ENCODE results near the gene KRTAP12-1.

KRTAP12-1 gene

GRCh38 chr21:44681861-44682579 is at the start of gene KRTAP12-1:
TSS of gene KRTAP12-1 (minus strand) at chr21:44682163. CDS start at chr21:44682123, 40 bp downstream.
- no peak for TF ChIP-seq JUND (IDR thresholded peaks at IDR 0.05; ENCODE audit: low read depth)
- DNase-seq (ENCODE audit: low read depth in 1 of 2, low spot score in 1 of 2): no peak

GRCh38 chr21:44730951-44731579 is 49.1 kb upstream of the KRTAP12-1 start:
- DNase-seq (ENCODE audit: low read depth in 1 of 2, low spot score in 1 of 2): no peak
- in situ Hi-C loops (cut with HindIII; ENCODE audit: low pct_unique_long_range_greater_than_20kb, low sequenced_read_pairs): no loop called here
- no peak for TF ChIP-seq JUND (IDR thresholded peaks at IDR 0.05; ENCODE audit: low read depth)

More at GRCh38 chr21:44681861-44682579, at the start of gene KRTAP12-1:
- in situ Hi-C loops (cut with HindIII; ENCODE audit: low pct_unique_long_range_greater_than_20kb, low sequenced_read_pairs): no loop called here

- TF ChIP-seq JUND (IDR thresholded peaks at IDR 0.05; ENCODE audit: low read depth): no peak
- no peak for DNase-seq (ENCODE audit: low read depth in 1 of 2, low spot score in 1 of 2)
- in situ Hi-C loops (cut with HindIII; ENCODE audit: low pct_unique_long_range_greater_than_20kb, low sequenced_read_pairs): no loop called here
Measured at GRCh38 chr21:44730028-44730395, 48.0 kb upstream of the KRTAP12-1 start.

- no peak for DNase-seq (ENCODE audit: low read depth in 1 of 2, low spot score in 1 of 2)
- no peak for TF ChIP-seq JUND (IDR thresholded peaks at IDR 0.05; ENCODE audit: low read depth)
- in situ Hi-C loops (cut with HindIII; ENCODE audit: low pct_unique_long_range_greater_than_20kb, low sequenced_read_pairs): no loop called here
Measured at GRCh38 chr21:44729336-44730027, 47.5 kb upstream of the KRTAP12-1 start.

GRCh38 chr21:44728716-44729115 is 46.8 kb upstream of the KRTAP12-1 start:
- in situ Hi-C loops (cut with HindIII; ENCODE audit: low pct_unique_long_range_greater_than_20kb, low sequenced_read_pairs): no loop called here
- no peak for TF ChIP-seq JUND (IDR thresholded peaks at IDR 0.05; ENCODE audit: low read depth)
- no peak for DNase-seq (ENCODE audit: low read depth in 1 of 2, low spot score in 1 of 2)

- DNase-seq (ENCODE audit: low read depth in 1 of 2, low spot score in 1 of 2): no peak
- TF ChIP-seq JUND (IDR thresholded peaks at IDR 0.05; ENCODE audit: low read depth): no peak
- in situ Hi-C loops (cut with HindIII; ENCODE audit: low pct_unique_long_range_greater_than_20kb, low sequenced_read_pairs): no loop called here
Measured at GRCh38 chr21:44727757-44728156, 45.8 kb upstream of the KRTAP12-1 start.

GRCh38 chr21:44727321-44727720 is 45.4 kb upstream of the KRTAP12-1 start:
- no peak for DNase-seq (ENCODE audit: low read depth in 1 of 2, low spot score in 1 of 2)
- in situ Hi-C loops (cut with HindIII; ENCODE audit: low pct_unique_long_range_greater_than_20kb, low sequenced_read_pairs): no loop called here

GRCh38 chr21:44726826-44727225 is 44.9 kb upstream of the KRTAP12-1 start:
- TF ChIP-seq JUND (IDR thresholded peaks at IDR 0.05; ENCODE audit: low read depth): no peak
- in situ Hi-C loops (cut with HindIII; ENCODE audit: low pct_unique_long_range_greater_than_20kb, low sequenced_read_pairs): no loop called here
- DNase-seq (ENCODE audit: low read depth in 1 of 2, low spot score in 1 of 2): no peak

More at GRCh38 chr21:44727321-44727720, 45.4 kb upstream of the KRTAP12-1 start:
- TF ChIP-seq JUND (IDR thresholded peaks at IDR 0.05; ENCODE audit: low read depth): no peak

GRCh38 chr21:44724926-44725325 is 43.0 kb upstream of the KRTAP12-1 start:
- no peak for DNase-seq (ENCODE audit: low read depth in 1 of 2, low spot score in 1 of 2)
- in situ Hi-C loops (cut with HindIII; ENCODE audit: low pct_unique_long_range_greater_than_20kb, low sequenced_read_pairs): no loop called here
- no peak for TF ChIP-seq JUND (IDR thresholded peaks at IDR 0.05; ENCODE audit: low read depth)

- no peak for DNase-seq (ENCODE audit: low read depth in 1 of 2, low spot score in 1 of 2)
- in situ Hi-C loops (cut with HindIII; ENCODE audit: low pct_unique_long_range_greater_than_20kb, low sequenced_read_pairs): no loop called here
- no peak for TF ChIP-seq JUND (IDR thresholded peaks at IDR 0.05; ENCODE audit: low read depth)
Measured at GRCh38 chr21:44724196-44724595, 42.2 kb upstream of the KRTAP12-1 start.

- TF ChIP-seq JUND (IDR thresholded peaks at IDR 0.05; ENCODE audit: low read depth): no peak
- in situ Hi-C loops (cut with HindIII; ENCODE audit: low pct_unique_long_range_greater_than_20kb, low sequenced_read_pairs): no loop called here
- DNase-seq (ENCODE audit: low read depth in 1 of 2, low spot score in 1 of 2): no peak
Measured at GRCh38 chr21:44723177-44724131, 41.5 kb upstream of the KRTAP12-1 start.

- TF ChIP-seq JUND (IDR thresholded peaks at IDR 0.05; ENCODE audit: low read depth): no peak
- no peak for DNase-seq (ENCODE audit: low read depth in 1 of 2, low spot score in 1 of 2)
- in situ Hi-C loops (cut with HindIII; ENCODE audit: low pct_unique_long_range_greater_than_20kb, low sequenced_read_pairs): no loop called here
Measured at GRCh38 chr21:44722731-44723130, 40.8 kb upstream of the KRTAP12-1 start.

Data from T47D (cell line).